ENCODE measurements around the gene FOXP4. TPM values are rescaled to one million over a fixed set of nuclear protein-coding genes. Genes with fewer than 3 reads are reported as not detected.
A peak's percentile ranks its signal among the peaks of the same experiment; 100 is the strongest.

FOXP4 gene
- total RNA-seq, 1 donor from 2014 or later, result 41.9 TPM

DNA sequence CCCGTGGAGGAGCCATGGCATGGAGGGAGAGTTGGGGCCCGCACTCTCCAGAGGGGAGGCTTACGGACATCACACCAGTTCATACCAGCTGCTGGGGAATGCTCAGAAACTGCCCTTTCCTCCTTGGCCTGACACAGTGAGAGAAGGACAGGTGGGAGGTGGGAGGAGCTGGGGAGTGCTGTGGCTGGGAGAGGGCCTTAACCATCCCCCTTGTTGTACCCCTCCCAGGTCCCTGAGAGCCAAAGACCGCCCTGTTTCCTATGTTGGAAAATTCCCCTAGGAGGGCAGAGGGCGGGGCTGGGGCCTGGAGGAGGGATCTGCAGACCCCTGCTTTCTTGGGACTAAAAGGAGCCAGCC lies 24.1 kb downstream of the FOXP4 start:
- no peak overlapping the region for H3K27ac ChIP-seq (ENCODE audit: low read depth, low read length)
- H3K27me3 ChIP-seq (ENCODE audit: insufficient read depth, low read length), result no peaks in the 10 kb centered on the region
- peaks cover 32% of the 10 kb centered on the region for H4K20me1 ChIP-seq (ENCODE audit: insufficient read depth, low read length)
- H3K4me1 Mint-ChIP-seq (ENCODE audit: low read depth, unreplicated experiment), result peaks cover 21% of the 10 kb centered on the region
- H2AFZ ChIP-seq (ENCODE audit: low read depth, low read length), result no peak overlapping the region
- H3K36me3 ChIP-seq (ENCODE audit: insufficient read depth, low read length), result peaks cover 8% of the 10 kb centered on the region
- no peak overlapping the region for H3K27ac Mint-ChIP-seq (ENCODE audit: unreplicated experiment)
- no peak for DNase-seq (ENCODE audit: low read depth)
- no peaks in the 10 kb centered on the region for H3K27me3 Mint-ChIP-seq (ENCODE audit: low read depth, unreplicated experiment)
- peaks cover 30% of the 10 kb centered on the region for H3K36me3 Mint-ChIP-seq (ENCODE audit: low read depth, unreplicated experiment)
- no peak overlapping the region for H3K4me2 ChIP-seq (ENCODE audit: low read length)
- H3K9ac ChIP-seq (ENCODE audit: low read length), result no peak overlapping the region
- peaks cover 13% of the 10 kb centered on the region for H3K4me1 ChIP-seq (ENCODE audit: insufficient read depth, low read length)
- no peak overlapping the region for H3K4me3 ChIP-seq (ENCODE audit: insufficient read depth, low read depth, low read length)
- TF ChIP-seq, protein P1, sequence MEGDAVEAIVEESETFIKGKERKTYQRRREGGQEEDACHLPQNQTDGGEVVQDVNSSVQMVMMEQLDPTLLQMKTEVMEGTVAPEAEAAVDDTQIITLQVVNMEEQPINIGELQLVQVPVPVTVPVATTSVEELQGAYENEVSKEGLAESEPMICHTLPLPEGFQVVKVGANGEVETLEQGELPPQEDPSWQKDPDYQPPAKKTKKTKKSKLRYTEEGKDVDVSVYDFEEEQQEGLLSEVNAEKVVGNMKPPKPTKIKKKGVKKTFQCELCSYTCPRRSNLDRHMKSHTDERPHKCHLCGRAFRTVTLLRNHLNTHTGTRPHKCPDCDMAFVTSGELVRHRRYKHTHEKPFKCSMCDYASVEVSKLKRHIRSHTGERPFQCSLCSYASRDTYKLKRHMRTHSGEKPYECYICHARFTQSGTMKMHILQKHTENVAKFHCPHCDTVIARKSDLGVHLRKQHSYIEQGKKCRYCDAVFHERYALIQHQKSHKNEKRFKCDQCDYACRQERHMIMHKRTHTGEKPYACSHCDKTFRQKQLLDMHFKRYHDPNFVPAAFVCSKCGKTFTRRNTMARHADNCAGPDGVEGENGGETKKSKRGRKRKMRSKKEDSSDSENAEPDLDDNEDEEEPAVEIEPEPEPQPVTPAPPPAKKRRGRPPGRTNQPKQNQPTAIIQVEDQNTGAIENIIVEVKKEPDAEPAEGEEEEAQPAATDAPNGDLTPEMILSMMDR (IDR thresholded peaks at IDR 0.05; ENCODE audit: insufficient read depth, low read depth, low read length), result no peak
- no peak for TF ChIP-seq EZH2 (IDR thresholded peaks at IDR 0.05; ENCODE audit: insufficient read depth, low read length)
- H3K9me3 Mint-ChIP-seq (ENCODE audit: unreplicated experiment), result no peaks in the 10 kb centered on the region
- no peak for FAIRE-seq
- H3K4me3 Mint-ChIP-seq (ENCODE audit: unreplicated experiment), result no peak overlapping the region
- no peaks in the 10 kb centered on the region for H3K79me2 ChIP-seq (ENCODE audit: insufficient read depth, low read length)
- no peaks in the 10 kb centered on the region for H3K9me3 ChIP-seq (ENCODE audit: insufficient read depth, low read depth, low read length)

DNA sequence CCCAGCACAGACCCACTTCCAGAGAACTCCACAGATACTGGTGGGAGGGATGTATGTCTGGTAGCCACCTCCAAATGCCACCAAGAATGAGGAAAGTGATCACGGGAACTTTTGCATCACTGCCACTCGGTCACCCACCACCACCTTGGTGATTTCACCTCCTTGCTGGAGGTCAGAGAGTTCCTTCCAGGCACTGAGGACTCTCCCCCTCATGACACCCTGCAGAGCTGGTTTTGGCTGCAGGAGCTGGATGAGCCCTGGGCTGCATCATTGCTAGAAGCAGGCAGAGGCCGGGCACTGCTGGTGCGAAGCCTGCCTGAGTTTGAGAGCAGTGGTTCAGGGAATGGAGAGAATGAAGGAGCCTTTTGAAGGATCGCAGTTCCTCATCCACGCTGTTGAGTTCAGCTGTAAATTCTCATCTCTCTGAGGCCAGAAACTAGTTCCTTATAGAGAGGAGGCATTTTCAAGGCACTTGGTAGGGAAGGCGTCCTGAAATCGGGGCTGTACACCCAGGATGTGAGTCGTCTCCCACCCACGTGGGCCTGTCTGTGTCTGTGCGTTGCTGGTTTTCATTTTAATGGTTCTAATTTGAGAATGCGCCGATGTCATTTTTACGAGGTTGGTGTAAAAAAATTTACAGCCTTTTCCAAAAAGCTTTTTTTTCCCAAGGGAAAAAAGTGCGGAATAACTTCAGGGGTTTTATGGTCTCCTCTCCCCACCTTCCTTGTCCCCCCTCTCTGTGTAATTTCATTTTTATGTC lies 25.0 kb downstream of the FOXP4 start:
- Mint-ChIP-seq H3K27me3 (ENCODE audit: low read depth, unreplicated experiment) (no peaks in the 10 kb centered on the region), H3K4me1 (ENCODE audit: low read depth, unreplicated experiment) (peaks cover 21% of the 10 kb centered on the region), H3K36me3 (ENCODE audit: low read depth, unreplicated experiment) (peaks cover 21% of the 10 kb centered on the region), H3K27ac (ENCODE audit: unreplicated experiment) (peak overlapping the region; percentile 55), H3K4me3 (ENCODE audit: unreplicated experiment) (no peak overlapping the region), H3K9me3 (ENCODE audit: unreplicated experiment) (no peaks in the 10 kb centered on the region)
- H3K27me3 ChIP-seq (ENCODE audit: insufficient read depth, low read length), result no peaks in the 10 kb centered on the region
- H3K4me2 ChIP-seq (ENCODE audit: low read length), result peak overlapping the region; percentile 38
- no peaks in the 10 kb centered on the region for H3K9me3 ChIP-seq (ENCODE audit: insufficient read depth, low read depth, low read length)
- H3K79me2 ChIP-seq (ENCODE audit: insufficient read depth, low read length), result no peaks in the 10 kb centered on the region
- H2AFZ ChIP-seq (ENCODE audit: low read depth, low read length), result no peak overlapping the region
- DNase-seq (ENCODE audit: low read depth), result no peak
- no peak for FAIRE-seq
- no peak overlapping the region for H3K9ac ChIP-seq (ENCODE audit: low read length)
- no peak overlapping the region for H3K27ac ChIP-seq (ENCODE audit: low read depth, low read length)
- TF ChIP-seq, protein P1 (IDR thresholded peaks at IDR 0.05; ENCODE audit: insufficient read depth, low read depth, low read length), result no peak
- no peak for TF ChIP-seq EZH2 (IDR thresholded peaks at IDR 0.05; ENCODE audit: insufficient read depth, low read length)
- peaks cover 3% of the 10 kb centered on the region for H3K36me3 ChIP-seq (ENCODE audit: insufficient read depth, low read length)
- H3K4me1 ChIP-seq (ENCODE audit: insufficient read depth, low read length), result peaks cover 13% of the 10 kb centered on the region
- H3K4me3 ChIP-seq (ENCODE audit: insufficient read depth, low read depth, low read length), result no peak overlapping the region
- H4K20me1 ChIP-seq (ENCODE audit: insufficient read depth, low read length), result peaks cover 28% of the 10 kb centered on the region

DNA sequence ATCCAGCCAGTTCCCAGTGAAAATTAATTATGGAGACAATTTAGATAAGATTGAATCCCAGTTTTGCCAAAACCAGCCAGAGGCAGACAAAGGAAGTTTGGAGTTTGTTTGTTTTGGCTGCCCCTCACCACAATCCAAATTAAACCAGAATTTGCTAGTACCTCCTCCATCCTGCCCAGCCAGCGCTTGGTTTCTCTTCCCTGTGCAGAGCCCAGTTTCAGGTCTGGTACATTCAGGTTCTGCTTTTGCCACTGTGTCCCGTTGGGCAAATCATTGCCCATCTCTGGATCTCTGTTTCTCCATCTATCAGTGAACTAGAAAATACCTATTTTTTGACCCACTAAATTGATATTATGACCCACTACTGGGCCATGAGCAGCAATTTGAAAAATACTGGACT lies 26.4 kb downstream of the FOXP4 start:
- no peaks in the 10 kb centered on the region for H3K27me3 ChIP-seq (ENCODE audit: insufficient read depth, low read length)
- H3K4me1 Mint-ChIP-seq (ENCODE audit: low read depth, unreplicated experiment), result peaks cover 29% of the 10 kb centered on the region
- H3K4me1 ChIP-seq (ENCODE audit: insufficient read depth, low read length), result peaks cover 13% of the 10 kb centered on the region
- H3K27me3 Mint-ChIP-seq (ENCODE audit: low read depth, unreplicated experiment), result no peaks in the 10 kb centered on the region
- FAIRE-seq, result no peak
- peaks cover 1% of the 10 kb centered on the region for H3K36me3 ChIP-seq (ENCODE audit: insufficient read depth, low read length)
- H3K4me3 ChIP-seq (ENCODE audit: insufficient read depth, low read depth, low read length), result no peak overlapping the region
- no peak overlapping the region for H3K9ac ChIP-seq (ENCODE audit: low read length)
- no peak overlapping the region for H3K4me3 Mint-ChIP-seq (ENCODE audit: unreplicated experiment)
- no peaks in the 10 kb centered on the region for H3K9me3 ChIP-seq (ENCODE audit: insufficient read depth, low read depth, low read length)
- H2AFZ ChIP-seq (ENCODE audit: low read depth, low read length), result no peak overlapping the region
- H3K79me2 ChIP-seq (ENCODE audit: insufficient read depth, low read length), result no peaks in the 10 kb centered on the region
- peaks cover 12% of the 10 kb centered on the region for H3K36me3 Mint-ChIP-seq (ENCODE audit: low read depth, unreplicated experiment)
- H3K27ac ChIP-seq (ENCODE audit: low read depth, low read length), result no peak overlapping the region
- H3K4me2 ChIP-seq (ENCODE audit: low read length), result no peak overlapping the region
- H3K9me3 Mint-ChIP-seq (ENCODE audit: unreplicated experiment), result no peaks in the 10 kb centered on the region
- TF ChIP-seq, protein P1 (IDR thresholded peaks at IDR 0.05; ENCODE audit: insufficient read depth, low read depth, low read length), result no peak
- no peak for TF ChIP-seq EZH2 (IDR thresholded peaks at IDR 0.05; ENCODE audit: insufficient read depth, low read length)
- no peak overlapping the region for H3K27ac Mint-ChIP-seq (ENCODE audit: unreplicated experiment)
- H4K20me1 ChIP-seq (ENCODE audit: insufficient read depth, low read length), result peaks cover 28% of the 10 kb centered on the region
- DNase-seq (ENCODE audit: low read depth), result no peak

Measured in astrocyte (in vitro differentiated cells and primary cell).